ENCODE data around the gene ISLR2.

- TF ChIP-seq, protein P1, sequence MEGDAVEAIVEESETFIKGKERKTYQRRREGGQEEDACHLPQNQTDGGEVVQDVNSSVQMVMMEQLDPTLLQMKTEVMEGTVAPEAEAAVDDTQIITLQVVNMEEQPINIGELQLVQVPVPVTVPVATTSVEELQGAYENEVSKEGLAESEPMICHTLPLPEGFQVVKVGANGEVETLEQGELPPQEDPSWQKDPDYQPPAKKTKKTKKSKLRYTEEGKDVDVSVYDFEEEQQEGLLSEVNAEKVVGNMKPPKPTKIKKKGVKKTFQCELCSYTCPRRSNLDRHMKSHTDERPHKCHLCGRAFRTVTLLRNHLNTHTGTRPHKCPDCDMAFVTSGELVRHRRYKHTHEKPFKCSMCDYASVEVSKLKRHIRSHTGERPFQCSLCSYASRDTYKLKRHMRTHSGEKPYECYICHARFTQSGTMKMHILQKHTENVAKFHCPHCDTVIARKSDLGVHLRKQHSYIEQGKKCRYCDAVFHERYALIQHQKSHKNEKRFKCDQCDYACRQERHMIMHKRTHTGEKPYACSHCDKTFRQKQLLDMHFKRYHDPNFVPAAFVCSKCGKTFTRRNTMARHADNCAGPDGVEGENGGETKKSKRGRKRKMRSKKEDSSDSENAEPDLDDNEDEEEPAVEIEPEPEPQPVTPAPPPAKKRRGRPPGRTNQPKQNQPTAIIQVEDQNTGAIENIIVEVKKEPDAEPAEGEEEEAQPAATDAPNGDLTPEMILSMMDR (IDR thresholded peaks at IDR 0.05; ENCODE audit: borderline replicate concordance, extremely low read depth, low read length, poor library complexity, severe bottlenecking): no peak
- TF ChIP-seq EZH2 (IDR thresholded peaks at IDR 0.05; ENCODE audit: borderline replicate concordance, low read depth, low read length, severe bottlenecking): no peak
Observed at GRCh38 chr15:74147051-74147450, 16.7 kb downstream of the ISLR2 start.
